NCI-H187 treated with DMSO at 0.1 percent for 48 hours (cell line): ENCODE measurements around the gene RPGRIP1L.
"Not testable (repeated sequence)": the region's sequence is repeated elsewhere in the genome, so short reads cannot be mapped to it uniquely, and the experiment has no call there.

ENCODE experiments used
- DNase-seq: peaks from one replicate; lab custom pipeline; 2025; lab: John Stamatoyannopoulos, UW

RPGRIP1L gene

DNA sequence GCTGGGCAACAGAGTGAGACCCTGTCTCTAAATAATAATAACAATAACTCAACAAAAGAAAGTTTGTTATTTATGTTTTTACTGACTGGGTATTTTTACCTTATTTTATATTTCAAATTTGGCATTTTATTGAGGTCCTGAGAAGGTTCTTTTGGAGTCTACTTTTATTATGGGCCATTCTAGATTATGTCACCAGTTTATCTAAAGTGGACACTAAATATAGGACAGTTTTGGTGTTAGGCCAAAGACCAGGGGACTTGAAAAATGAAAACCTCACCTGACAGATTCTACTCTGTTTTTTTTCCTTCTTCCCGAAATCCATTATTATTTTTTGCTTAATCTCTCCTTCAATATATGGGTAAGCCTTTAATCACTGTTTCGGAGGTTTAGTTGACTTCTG, 8.4 kb upstream of the RPGRIP1L start:
- no peak for DNase-seq

DNA sequence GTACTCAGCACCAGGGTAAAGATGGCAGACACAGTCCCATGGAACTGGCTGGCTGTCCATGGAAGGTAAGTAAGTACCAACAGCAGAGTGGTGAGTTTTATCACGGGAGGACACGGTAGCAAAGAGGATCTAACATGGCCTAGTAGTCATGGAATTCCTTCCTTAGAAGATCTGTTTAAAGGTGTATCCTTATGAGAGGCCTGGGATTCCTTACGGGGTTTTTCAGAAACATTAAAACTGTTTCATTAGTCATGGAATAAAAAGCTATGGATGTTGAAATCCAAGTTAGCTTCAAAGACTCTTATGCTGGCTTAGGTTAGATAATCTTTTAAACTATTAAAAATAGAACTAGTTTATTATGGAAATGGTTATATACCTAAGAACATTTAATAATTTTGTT, 7.7 kb upstream of the RPGRIP1L start:
- no peak for DNase-seq

DNA sequence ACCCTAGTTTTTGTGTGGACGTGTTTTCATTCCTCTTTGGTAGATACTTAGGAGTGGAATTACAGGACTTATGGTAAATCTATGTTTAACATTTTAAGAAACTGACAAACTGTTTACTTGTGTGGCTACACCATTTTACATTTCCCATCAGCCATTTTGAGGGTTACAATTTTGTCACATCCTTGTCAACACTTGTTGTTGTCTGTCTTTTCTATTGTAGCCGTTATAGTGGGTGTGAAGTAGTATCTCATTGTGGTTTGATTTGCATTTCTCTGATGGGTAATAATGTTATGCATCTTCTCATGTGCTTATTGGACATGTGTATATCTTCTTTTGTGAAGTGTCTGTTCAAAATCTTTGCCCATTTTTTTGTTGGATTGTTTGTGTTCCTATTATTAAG, 4.8 kb upstream of the RPGRIP1L start:
- DNase-seq, result no peak

GRCh38 chr16:53707671-53708070, 4.0 kb upstream of the RPGRIP1L start:
- DNase-seq, result no peak

DNA sequence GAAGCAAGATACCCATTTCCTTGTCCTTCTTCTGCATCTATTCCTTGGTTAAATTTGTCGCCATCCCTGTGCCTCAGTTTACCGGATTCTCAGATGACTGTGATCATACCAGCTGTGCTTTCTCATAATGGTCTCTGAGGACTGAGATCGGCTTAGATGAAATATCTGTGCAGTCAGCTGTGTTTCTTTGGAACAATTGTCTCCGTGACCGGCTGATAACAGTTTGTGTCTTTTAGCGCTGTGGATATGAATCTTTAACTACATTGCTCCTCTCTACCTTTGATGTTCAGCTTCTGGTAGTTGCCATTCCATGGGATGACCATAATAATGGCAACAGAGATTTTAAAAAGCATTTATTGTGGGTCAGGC, 770 bp upstream of the RPGRIP1L start:
- no peak for DNase-seq

DNA sequence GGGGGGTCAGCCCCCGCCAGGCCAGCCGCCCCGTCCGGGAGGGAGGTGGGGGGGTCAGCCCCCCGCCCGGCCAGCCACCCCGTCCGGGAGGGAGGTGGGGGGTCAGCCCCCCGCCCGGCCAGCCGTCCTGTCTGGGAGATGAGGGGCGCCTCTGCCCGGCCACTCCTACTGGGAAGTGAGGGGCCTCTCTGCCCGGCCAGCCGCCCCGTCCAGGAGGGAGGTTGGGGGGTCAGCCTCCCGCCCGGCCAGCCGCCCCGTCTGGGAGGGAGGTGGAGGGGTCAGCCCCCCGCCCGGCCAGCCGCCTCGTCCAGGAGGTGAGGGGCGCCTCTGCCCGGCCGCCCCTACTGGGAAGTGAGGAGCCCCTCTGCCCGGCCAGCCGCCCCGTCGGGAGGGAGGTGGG, 5.4 kb downstream of the RPGRIP1L start:
- not testable (repeated sequence) for DNase-seq

GRCh38 chr16:53695070-53695469, 8.6 kb downstream of the RPGRIP1L start:
- no peak for DNase-seq

DNA sequence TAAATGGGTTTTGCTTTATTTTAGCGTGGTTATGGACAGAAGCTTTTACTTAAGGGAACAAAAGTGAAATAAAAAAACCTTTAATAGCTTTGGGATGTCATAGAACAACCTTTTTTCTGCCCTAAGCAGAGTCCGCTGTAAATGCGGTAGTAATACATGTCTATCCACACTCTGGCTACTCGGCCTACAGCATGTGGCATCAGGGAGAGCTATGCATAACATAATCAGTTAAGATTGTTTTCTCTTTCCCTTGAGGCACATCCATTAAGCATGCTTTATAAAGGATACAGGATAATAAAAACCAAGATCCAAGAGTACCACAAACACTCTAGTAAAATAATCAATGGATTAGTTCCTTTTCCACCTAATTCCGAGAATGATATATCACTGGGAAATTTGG, 10.3 kb downstream of the RPGRIP1L start:
- DNase-seq, result no peak

GRCh38 chr16:53692146-53692545, 11.5 kb downstream of the RPGRIP1L start:
- DNase-seq, result no peak

DNA sequence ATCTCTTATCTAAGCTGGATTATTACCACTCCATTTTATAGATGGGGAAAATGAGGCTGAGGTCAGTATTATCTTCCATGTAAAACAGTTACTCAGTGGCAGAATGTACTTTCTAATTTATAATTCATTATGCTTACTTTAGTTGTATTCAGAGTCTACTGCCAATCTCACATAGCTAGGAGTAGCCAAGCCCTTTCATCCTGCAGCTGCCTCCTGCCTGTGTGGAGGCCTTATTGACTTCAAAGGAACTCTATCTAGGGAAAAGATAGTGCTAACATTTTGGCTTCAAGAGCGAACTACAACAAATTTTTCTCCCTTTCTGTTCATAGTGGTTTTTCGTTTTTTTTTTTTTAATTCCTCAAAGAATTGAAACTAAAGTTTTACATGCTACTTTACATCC, 12.9 kb downstream of the RPGRIP1L start:
- DNase-seq, result no peak

DNA sequence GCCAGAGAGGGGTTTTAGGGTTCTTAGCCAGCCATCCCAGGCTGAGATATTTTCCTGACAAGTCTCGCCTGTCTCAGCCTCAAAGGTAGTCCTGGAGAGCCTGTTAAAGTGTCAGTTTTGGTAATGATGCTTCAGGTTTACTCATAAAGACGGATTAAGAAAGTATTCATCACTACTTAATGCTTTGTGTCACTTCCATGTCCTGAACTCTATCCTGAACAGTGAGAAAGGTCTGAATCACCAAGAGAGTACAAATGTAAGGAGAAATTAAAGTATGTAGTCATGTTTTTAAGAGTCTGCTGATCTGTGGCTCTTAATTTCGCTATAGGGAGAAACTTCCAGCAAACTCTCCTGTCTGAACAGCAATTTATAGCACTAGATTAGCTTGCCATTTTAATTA, 14.0 kb downstream of the RPGRIP1L start:
- DNase-seq, result no peak

- no peak for DNase-seq
Observed at GRCh38 chr16:53686710-53687109, 16.9 kb downstream of the RPGRIP1L start.

DNA sequence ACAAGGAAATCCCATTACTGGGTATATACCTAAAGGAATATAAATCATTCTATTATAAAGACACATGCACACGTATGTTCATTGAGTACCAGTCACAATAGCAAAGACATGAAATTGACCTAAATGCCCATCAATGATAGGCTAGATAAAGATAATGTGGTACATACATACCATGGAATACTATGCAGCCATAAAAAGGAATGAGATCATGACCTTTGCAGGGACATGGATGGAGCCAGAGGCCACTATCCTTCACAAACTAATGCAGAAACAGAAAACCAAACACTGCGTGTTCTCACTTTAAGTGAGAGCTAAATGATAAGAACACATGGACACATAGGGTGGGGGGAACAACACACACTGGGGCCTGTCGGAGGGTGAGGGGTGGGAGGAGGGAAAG, 18.3 kb downstream of the RPGRIP1L start:
- not testable (repeated sequence) for DNase-seq

- DNase-seq, result no peak
Observed at GRCh38 chr16:53681354-53681753, 22.3 kb downstream of the RPGRIP1L start.

DNA sequence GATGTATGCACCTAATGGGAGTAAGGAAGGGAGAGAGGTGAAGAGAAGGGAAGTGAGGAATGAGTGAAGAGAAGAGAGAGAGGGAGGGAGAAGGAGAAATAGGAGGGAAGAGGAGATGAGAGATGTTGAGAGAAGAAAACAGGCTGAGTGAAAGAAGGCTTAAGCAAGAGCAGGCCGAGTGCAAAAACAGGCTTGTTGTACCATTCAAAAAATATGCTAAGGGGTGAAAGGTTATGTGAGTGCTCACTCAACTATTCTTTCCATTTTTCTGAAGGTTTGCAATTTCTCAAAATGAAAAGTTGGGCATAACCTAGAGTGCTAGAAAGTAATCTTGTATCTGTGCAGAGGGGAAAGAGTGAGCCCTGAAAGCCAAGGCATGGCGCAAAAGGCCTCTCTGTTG, 22.9 kb downstream of the RPGRIP1L start:
- DNase-seq, result no peak

DNA sequence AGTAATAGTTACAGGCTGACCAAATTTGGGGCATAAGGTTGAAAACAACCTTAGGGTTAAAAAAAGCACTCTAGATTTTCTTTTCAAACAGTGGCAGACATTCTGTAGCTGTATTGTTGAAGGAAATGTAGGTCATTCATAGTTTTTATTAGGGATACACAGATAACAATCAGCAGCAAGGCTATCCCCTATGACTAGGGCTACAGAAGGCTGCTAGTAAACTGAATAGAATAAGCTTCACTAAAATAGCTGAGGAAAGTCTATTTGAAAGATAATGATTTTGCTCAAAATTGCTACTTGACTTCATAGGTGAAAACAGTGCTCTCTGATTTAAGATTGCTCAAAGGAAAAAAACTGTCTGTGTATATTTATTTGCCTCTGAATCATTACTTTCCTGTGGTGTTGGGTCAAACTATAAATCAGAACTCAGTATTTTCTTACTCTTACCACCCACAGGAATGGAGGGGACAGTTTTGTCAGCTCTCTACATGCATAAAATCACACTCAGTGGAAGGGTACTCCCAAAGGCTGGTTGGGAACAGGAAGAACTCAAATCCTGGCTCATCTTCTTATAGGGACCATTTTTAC, 24.8 kb downstream of the RPGRIP1L start:
- DNase-seq, result no peak

GRCh38 chr16:53678155-53678554, 25.5 kb downstream of the RPGRIP1L start:
- no peak for DNase-seq

DNA sequence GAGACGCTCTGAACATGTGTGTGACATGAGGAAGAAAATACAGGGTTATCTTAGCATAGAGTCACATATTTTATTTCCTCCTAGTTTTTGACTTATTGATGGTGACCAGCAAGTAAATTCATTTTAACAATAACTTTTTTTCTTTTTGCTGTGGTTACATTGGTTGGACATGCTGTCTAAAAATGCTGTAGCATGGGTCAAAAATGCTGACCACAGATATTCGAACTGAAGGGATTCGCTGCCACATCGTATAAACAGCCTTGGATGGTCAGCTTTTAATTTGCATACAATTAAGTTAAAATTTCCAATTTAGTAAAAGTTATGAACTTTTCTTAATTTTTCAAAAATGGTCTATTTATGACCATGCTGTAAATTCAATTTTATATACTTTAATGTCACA, 30.5 kb downstream of the RPGRIP1L start:
- no peak for DNase-seq

DNA sequence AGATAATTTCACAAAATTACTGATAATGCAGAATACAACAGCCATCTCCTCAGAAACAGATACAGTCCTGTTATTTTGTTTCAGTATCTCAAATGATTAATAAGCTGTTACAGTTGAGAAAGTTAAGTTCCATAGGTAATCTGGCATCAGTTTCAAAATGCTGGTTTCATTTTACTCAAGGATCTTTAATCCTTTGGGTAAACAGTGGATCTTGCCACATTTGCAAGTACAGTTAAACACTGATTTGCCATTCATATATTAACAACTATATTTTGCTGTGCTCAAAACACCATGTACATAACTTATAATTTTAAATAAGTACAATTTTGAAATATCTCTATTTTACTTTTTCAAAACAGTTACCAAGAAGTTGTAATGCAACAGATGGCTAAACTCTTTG, 31.2 kb downstream of the RPGRIP1L start:
- DNase-seq, result no peak

GRCh38 chr16:53668869-53669268, 34.8 kb downstream of the RPGRIP1L start:
- DNase-seq, result no peak

GRCh38 chr16:53666786-53667415, 36.8 kb downstream of the RPGRIP1L start:
- DNase-seq, result no peak

DNA sequence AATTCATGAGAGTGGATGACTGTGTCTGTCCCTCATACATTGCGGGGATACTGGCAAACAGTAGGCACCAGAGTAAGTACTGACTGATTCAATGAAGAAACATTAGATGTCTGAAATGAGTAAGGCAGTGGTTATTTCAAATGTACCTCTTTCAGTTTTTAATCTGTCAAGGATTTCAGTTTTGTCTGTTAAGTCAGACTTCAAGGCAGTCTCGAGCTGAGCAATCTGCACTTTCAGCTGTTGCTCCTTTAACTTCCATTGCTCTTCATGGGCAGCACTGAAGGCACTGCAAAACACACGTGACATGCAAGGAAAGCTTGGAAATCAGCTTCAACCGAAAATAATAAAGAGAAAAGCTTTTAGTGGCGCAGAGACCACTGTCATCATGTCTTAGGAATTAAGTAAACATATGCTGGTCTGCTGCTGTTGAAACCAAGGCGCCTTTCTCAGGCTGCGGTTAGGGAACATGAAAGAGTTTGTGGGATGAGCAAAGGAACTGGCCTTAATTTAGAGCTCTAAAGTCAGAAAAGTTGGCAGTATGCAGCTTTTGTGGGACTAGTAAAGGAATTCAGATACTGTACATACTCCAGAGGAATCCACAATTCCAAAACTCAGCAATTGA, 38.8 kb downstream of the RPGRIP1L start:
- DNase-seq, result no peak

DNA sequence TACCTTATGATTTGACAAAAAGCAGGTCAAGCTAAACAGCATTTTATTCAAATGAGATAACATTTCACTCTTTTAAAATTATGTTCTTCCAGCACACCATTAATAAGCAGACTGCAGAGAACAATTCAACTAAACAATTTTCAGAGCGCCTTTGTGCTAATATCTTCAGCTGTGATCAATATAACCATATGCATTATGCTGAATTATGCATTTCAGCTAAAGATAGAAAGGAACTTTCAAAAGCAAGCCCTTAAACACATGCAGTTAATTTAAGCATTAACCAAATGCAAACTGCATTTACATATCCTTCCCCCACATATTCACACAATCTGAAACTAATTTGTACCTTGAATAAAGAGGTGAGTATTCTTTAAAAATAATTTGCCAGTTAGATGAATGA, 41.6 kb downstream of the RPGRIP1L start:
- DNase-seq, result no peak

DNA sequence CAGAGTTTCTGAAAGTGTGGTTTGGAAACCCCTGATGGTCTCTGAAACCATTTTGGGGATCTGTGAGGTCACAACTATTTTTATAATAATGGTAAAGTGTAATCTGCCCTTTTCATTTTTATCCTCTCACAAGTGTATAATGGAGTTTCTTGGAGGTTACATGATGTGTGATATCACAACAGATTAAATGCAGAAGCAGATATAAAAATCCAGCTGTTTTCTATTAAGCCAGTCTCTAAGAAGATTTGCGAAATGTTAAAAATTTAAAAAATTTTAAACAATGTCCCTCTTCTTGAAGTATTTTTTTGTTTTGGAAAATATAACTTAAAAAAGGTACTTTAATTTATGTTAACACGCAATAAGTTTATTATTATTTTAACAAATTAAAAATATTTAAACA, 48.7 kb downstream of the RPGRIP1L start:
- DNase-seq, result no peak
